Activated CD4-positive, alpha-beta memory T cell treated with anti-CD3 and anti-CD28 coated beads, Interleukin-2, amount 10 ng/mL, durations not matched to agents 7 days and 5 days (primary cell): ENCODE measurements around the gene DEAF1. TPM values are rescaled to one million over a fixed set of nuclear protein-coding genes. Genes with fewer than 3 reads are reported as not detected.

Source experiments
- CTCF ChIA-PET: fragments of 350-600 bp; sonication (Branson Sonifier 250); formaldehyde crosslinking; loops from one replicate; lab custom pipeline; 2021; ENCODE audit warnings: antibody characterized with exemption, inconsistent platforms; lab: Charles Lee
- POLR2A ChIA-PET: fragments of 350-600 bp; sonication (Branson Sonifier 250); formaldehyde crosslinking; loops from one replicate; lab custom pipeline; 2021; ENCODE audit warnings: antibody characterized with exemption; lab: Charles Lee
- DNase-seq: peaks from one replicate; pipeline ENCODE4 v3.0.0-alpha.2; 2020
- H3K27ac Mint-ChIP-seq: one replicate; pipeline ENCODE4 v1.8.0; 2021; ENCODE audit warnings: mild to moderate bottlenecking, mixed read lengths
- H3K27me3 Mint-ChIP-seq: one replicate; pipeline ENCODE4 v1.8.0; 2021; ENCODE audit warnings: mixed read lengths
- H3K36me3 Mint-ChIP-seq: one replicate; pipeline ENCODE4 v1.8.0; 2021; ENCODE audit warnings: low read depth, mixed read lengths
- H3K4me1 Mint-ChIP-seq: one replicate; pipeline ENCODE4 v1.8.0; 2021; ENCODE audit warnings: mixed read lengths
- H3K4me3 Mint-ChIP-seq: one replicate; pipeline ENCODE4 v1.8.0; 2021; ENCODE audit warnings: mild to moderate bottlenecking, mixed read lengths
- H3K9me3 Mint-ChIP-seq: one replicate; pipeline ENCODE4 v1.8.0; 2021; ENCODE audit warnings: mixed read lengths
- total RNA-seq, 2 experiments: library from RNA; stranded (reverse); gene quantifications; one replicate each; pipeline ENCODE4 v1.2.3, GENCODE V29; 2021

The DEAF1 gene
- total RNA-seq, 2 experiments from 2014 or later, result 33.0 to 34.2 TPM

- ChIA-PET POLR2A (interaction anchor here (0.8 kb wide), 1 partner anchor 8 kb away, joined by 4 read pairs; the partner anchor contains the start of gene TMEM80), CTCF (interaction anchor here (1.8 kb wide), 1 partner anchor 22 kb away, joined by 7 read pairs; no protein-coding TSS in a partner anchor)
- H3K27me3 Mint-ChIP-seq, result peaks cover 11% of the 10 kb centered on the region
- no peak for DNase-seq
- peaks cover 5% of the 10 kb centered on the region for H3K4me1 Mint-ChIP-seq
- H3K36me3 Mint-ChIP-seq, result peaks cover 9% of the 10 kb centered on the region
- H3K4me3 Mint-ChIP-seq, result no peak overlapping the region
- H3K9me3 Mint-ChIP-seq, result no peaks in the 10 kb centered on the region
- no peak overlapping the region for H3K27ac Mint-ChIP-seq
Observed at GRCh38 chr11:704228-704674, 9.2 kb upstream of the DEAF1 start.

- Mint-ChIP-seq H3K9me3 (no peaks in the 10 kb centered on the region), H3K36me3 (peaks cover 13% of the 10 kb centered on the region), H3K4me1 (peaks cover 5% of the 10 kb centered on the region), H3K27ac (no peak overlapping the region), H3K4me3 (no peak overlapping the region), H3K27me3 (peaks cover 11% of the 10 kb centered on the region)
- ChIA-PET POLR2A (interaction anchor here (1.1 kb wide), 1 partner anchor 23 kb away, joined by 3 read pairs; no protein-coding TSS in a partner anchor), CTCF (interaction anchor here (1.8 kb wide), 1 partner anchor 23 kb away, joined by 7 read pairs; no protein-coding TSS in a partner anchor)
- no peak for DNase-seq
Observed at GRCh38 chr11:703506-703905, 8.5 kb upstream of the DEAF1 start.

- Mint-ChIP-seq H3K4me3 (no peak overlapping the region), H3K27me3 (peaks cover 9% of the 10 kb centered on the region), H3K27ac (no peak overlapping the region), H3K36me3 (peaks cover 17% of the 10 kb centered on the region), H3K4me1 (peaks cover 11% of the 10 kb centered on the region), H3K9me3 (no peaks in the 10 kb centered on the region)
- CTCF ChIA-PET, result interaction anchor here (1.8 kb wide), 1 partner anchor 24 kb away, joined by 7 read pairs; no protein-coding TSS in a partner anchor
- POLR2A ChIA-PET, result interaction anchor here (1.1 kb wide), 1 partner anchor 24 kb away, joined by 3 read pairs; no protein-coding TSS in a partner anchor
- DNase-seq, result no peak
Observed at GRCh38 chr11:702462-703461, 7.7 kb upstream of the DEAF1 start.

GRCh38 chr11:701741-702461 is 6.9 kb upstream of the DEAF1 start:
- no peak overlapping the region for H3K27ac Mint-ChIP-seq
- peaks cover 22% of the 10 kb centered on the region for H3K36me3 Mint-ChIP-seq
- ChIA-PET POLR2A (no interaction called here), CTCF (no interaction called here)
- no peaks in the 10 kb centered on the region for H3K9me3 Mint-ChIP-seq
- DNase-seq, result no peak
- no peak overlapping the region for H3K4me3 Mint-ChIP-seq
- peaks cover 2% of the 10 kb centered on the region for H3K27me3 Mint-ChIP-seq
- H3K4me1 Mint-ChIP-seq, result peaks cover 16% of the 10 kb centered on the region

GRCh38 chr11:699753-700152 is 4.7 kb upstream of the DEAF1 start:
- Mint-ChIP-seq H3K36me3 (peaks cover 28% of the 10 kb centered on the region), H3K4me3 (no peak overlapping the region), H3K9me3 (no peaks in the 10 kb centered on the region), H3K27ac (no peak overlapping the region), H3K4me1 (peaks cover 20% of the 10 kb centered on the region), H3K27me3 (no peaks in the 10 kb centered on the region)
- ChIA-PET CTCF (interaction anchor here (0.9 to 1.4 kb wide), 3 partner anchors 27 to 252 kb away, joined by 3 read pairs; no protein-coding TSS in a partner anchor), POLR2A (interaction anchor here (1.7 kb wide), 1 partner anchor 12 kb away, joined by 3 read pairs; no protein-coding TSS in a partner anchor)
- no peak for DNase-seq

- Mint-ChIP-seq H3K4me1 (peaks cover 20% of the 10 kb centered on the region), H3K36me3 (peaks cover 28% of the 10 kb centered on the region), H3K4me3 (no peak overlapping the region), H3K9me3 (no peaks in the 10 kb centered on the region), H3K27ac (no peak overlapping the region), H3K27me3 (no peaks in the 10 kb centered on the region)
- ChIA-PET CTCF (interaction anchor here (0.9 to 1.4 kb wide), 3 partner anchors 28 to 251 kb away, joined by 3 read pairs; no protein-coding TSS in a partner anchor), POLR2A (interaction anchor here (1.7 kb wide), 1 partner anchor 13 kb away, joined by 3 read pairs; no protein-coding TSS in a partner anchor)
- no peak for DNase-seq
Observed at GRCh38 chr11:699116-699508, 4.1 kb upstream of the DEAF1 start.

- Mint-ChIP-seq H3K27ac (no peak overlapping the region), H3K9me3 (no peaks in the 10 kb centered on the region)
- CTCF ChIA-PET, result interaction anchor here (0.9 to 4.5 kb wide), 3 partner anchors 24 to 251 kb away, joined by 3 to 34 read pairs (median 3); no protein-coding TSS in a partner anchor
Observed at GRCh38 chr11:698493-699115, 3.6 kb upstream of the DEAF1 start.

GRCh38 chr11:697811-698311 is 2.8 kb upstream of the DEAF1 start:
- H3K36me3 Mint-ChIP-seq, result peaks cover 28% of the 10 kb centered on the region
- DNase-seq, result no peak
- peak overlapping the region; percentile 41 for H3K4me3 Mint-ChIP-seq
- peaks cover 32% of the 10 kb centered on the region for H3K4me1 Mint-ChIP-seq
- peak overlapping the region; percentile 58 for H3K27ac Mint-ChIP-seq
- H3K9me3 Mint-ChIP-seq, result no peaks in the 10 kb centered on the region
- ChIA-PET POLR2A (interaction anchor here (0.9 to 1.1 kb wide), 2 partner anchors 8 to 111 kb away, joined by 3 read pairs; partner anchors contain the start of gene EPS8L2), CTCF (interaction anchor here (1.0 to 4.5 kb wide), 3 partner anchors 25 to 56 kb away, joined by 3 to 34 read pairs (median 4); no protein-coding TSS in a partner anchor)
- H3K27me3 Mint-ChIP-seq, result no peaks in the 10 kb centered on the region

More at GRCh38 chr11:698493-699115, 3.6 kb upstream of the DEAF1 start:
- POLR2A ChIA-PET, result interaction anchor here (1.1 to 1.7 kb wide), 2 partner anchors 13 to 110 kb away, joined by 3 read pairs; no protein-coding TSS in a partner anchor
- no peaks in the 10 kb centered on the region for H3K27me3 Mint-ChIP-seq
- H3K36me3 Mint-ChIP-seq, result peaks cover 28% of the 10 kb centered on the region
- no peak for DNase-seq
- no peak overlapping the region for H3K4me3 Mint-ChIP-seq
- peaks cover 24% of the 10 kb centered on the region for H3K4me1 Mint-ChIP-seq

GRCh38 chr11:696955-697491 is 2.0 kb upstream of the DEAF1 start:
- H3K27ac Mint-ChIP-seq, result peak overlapping the region; percentile 58
- POLR2A ChIA-PET, result interaction anchor here (0.6 to 3.5 kb wide), 8 partner anchors 9 to 143 kb away, joined by 3 to 28 read pairs (median 6); partner anchors contain the start of genes EPS8L2 and PHRF1
- peaks cover 38% of the 10 kb centered on the region for H3K4me1 Mint-ChIP-seq
- peaks cover 28% of the 10 kb centered on the region for H3K36me3 Mint-ChIP-seq
- no peaks in the 10 kb centered on the region for H3K9me3 Mint-ChIP-seq
- DNase-seq, result no peak
- H3K27me3 Mint-ChIP-seq, result no peaks in the 10 kb centered on the region
- peak overlapping the region; percentile 89 for H3K4me3 Mint-ChIP-seq
- CTCF ChIA-PET, result interaction anchor here (0.7 to 4.5 kb wide), 8 partner anchors 10 to 249 kb away, joined by 3 to 34 read pairs (median 4); no protein-coding TSS in a partner anchor

GRCh38 chr11:695538-696248 is 671 bp upstream of the DEAF1 start, which contains the start of gene TMEM80:
TMEM80 (plus strand) TSS chr11:695816; CDS start chr11:695828, 12 bp downstream.
- CTCF ChIA-PET, result interaction anchor here (0.6 to 4.5 kb wide), 13 partner anchors 13 to 459 kb away, joined by 3 to 34 read pairs (median 3); partner anchors contain the start of genes PHRF1, PNPLA2 and PSMD13

More at GRCh38 chr11:695538-696248, 671 bp upstream of the DEAF1 start, which contains the start of gene TMEM80:
- Mint-ChIP-seq H3K36me3 (peaks cover 26% of the 10 kb centered on the region), H3K27ac (peak within 1 kb of the TSS; percentile 91), H3K9me3 (no peaks in the 10 kb centered on the region), H3K27me3 (no peaks in the 10 kb centered on the region), H3K4me1 (peaks cover 52% of the 10 kb centered on the region), H3K4me3 (peak within 1 kb of the TSS; percentile 89)
- POLR2A ChIA-PET, result interaction anchor here (0.6 to 3.5 kb wide), 23 partner anchors 9 to 281 kb away, joined by 3 to 28 read pairs (median 4); partner anchors contain the start of genes HRAS, IRF7, PHRF1 and RNH1
- peak; percentile 99 for DNase-seq
